Psoas muscle (tissue), 8 donors: ENCODE data around the gene APOBEC3H. TPM values are rescaled to one million over a fixed set of nuclear protein-coding genes. Genes with fewer than 3 reads are reported as not detected.
"Not testable (repeated sequence)": the region's sequence is repeated elsewhere in the genome, so short reads cannot be mapped to it uniquely, and the experiment has no call there.

Source experiments
- ATAC-seq, 4 donors: fragments of 200-7000 bp; cut with Tn5 transposase; one replicate each; pipeline ENCODE4 v1.9.1; 2020; ENCODE audit warnings: moderate library complexity in 3 of 4, mild to moderate bottlenecking in 2 of 4
- DNase-seq, 2 donors: peaks; one replicate each; pipeline ENCODE4 v3.0.0-alpha.2; 2020
- H3K27ac ChIP-seq: fragments of 200-600 bp; one replicate; pipeline ENCODE4 v1.8.0; 2022
- H3K27me3 ChIP-seq, 3 donors: fragments of 200-600 bp in 1 of 3; one replicate each; pipeline versions ENCODE4 v1.6.1 to v1.8.0; 2013 to 2022; ENCODE audit warnings: low read length in 2 of 3, mild to moderate bottlenecking in 2 of 3, moderate library complexity in 1 of 3; ENCODE audit not compliant: insufficient read depth in 3 of 3
- H3K36me3 ChIP-seq, 2 donors: fragments of 200-600 bp in 1 of 2; one replicate each; pipeline versions ENCODE4 v1.6.1 to v1.8.0; 2013 to 2022; ENCODE audit warnings: low read depth in 1 of 2, mild to moderate bottlenecking in 1 of 2, moderate library complexity in 1 of 2; ENCODE audit not compliant: insufficient read depth in 1 of 2
- H3K4me1 ChIP-seq: fragments of 200-600 bp; one replicate; pipeline ENCODE4 v1.8.0; 2022
- H3K4me3 ChIP-seq: fragments of 200-600 bp; one replicate; pipeline ENCODE4 v1.8.0; 2022; ENCODE audit warnings: mild to moderate bottlenecking
- H3K9me3 ChIP-seq: fragments of 200-600 bp; one replicate; pipeline ENCODE4 v1.8.0; 2022
- WGBS, 3 donors: extraction: QIAGEN DNeasy Blood & Tissue Kit; methylation state at CpG; one replicate each; pipeline versions ENCODE4 v1.1.6 to v1.1.7; 2013; 5-methylcytosine and 5-hydroxymethylcytosine counted together
- intact Hi-C, 2 donors: fragments of 100-400 bp; cut with DNase I; formaldehyde crosslinking; loops; one replicate each; pipeline versions ENCODE4 v1.11.0 to v1.14.2; 2022
- polyA plus RNA-seq, 3 donors: library from polyadenylated mRNA; stranded (reverse); fragments of 200-250 nt; gene quantifications; one replicate each; pipeline ENCODE4 v1.2.3, GENCODE V29; 2013
- total RNA-seq, 4 donors: library from RNA; stranded (reverse); fragmentation: NEBNext Ultra II Directional in 2 of 4; extraction: Animal tissue kit (Norgen Biotek cat#: 25700) in 2 of 4; gene quantifications; one replicate each; pipeline versions ENCODE4 v1.2.1 to v1.2.4, GENCODE V29; 2021 to 2023
- TF ChIP-seq, protein P1 (sequence below): fragments of 200-600 bp; IDR thresholded peaks from one replicate; pipeline ENCODE4 v1.8.0; 2022; ENCODE audit warnings: antibody characterized with exemption
- donor health status: healthy with polysubstance abuse.
- donor health status: DM: no; HTN: no; CAD: no; lungs with moderate emphysema.
- donor health status: Bipolar disorder and iron deficiency.
- donor health status: healthy.
- donor health status: DM: yes; HTN: yes; CAD: no.
- donor health status: DM: no; HTN: no; CAD: no.
- donor health status: DM: no; HTN: no; CAD: no.
- donor health status: DM: yes; HTN: yes; CAD: no.

Gene APOBEC3H
- total and polyA plus RNA-seq, 7 donors, result 0.12 TPM; not detected in 6

DNA sequence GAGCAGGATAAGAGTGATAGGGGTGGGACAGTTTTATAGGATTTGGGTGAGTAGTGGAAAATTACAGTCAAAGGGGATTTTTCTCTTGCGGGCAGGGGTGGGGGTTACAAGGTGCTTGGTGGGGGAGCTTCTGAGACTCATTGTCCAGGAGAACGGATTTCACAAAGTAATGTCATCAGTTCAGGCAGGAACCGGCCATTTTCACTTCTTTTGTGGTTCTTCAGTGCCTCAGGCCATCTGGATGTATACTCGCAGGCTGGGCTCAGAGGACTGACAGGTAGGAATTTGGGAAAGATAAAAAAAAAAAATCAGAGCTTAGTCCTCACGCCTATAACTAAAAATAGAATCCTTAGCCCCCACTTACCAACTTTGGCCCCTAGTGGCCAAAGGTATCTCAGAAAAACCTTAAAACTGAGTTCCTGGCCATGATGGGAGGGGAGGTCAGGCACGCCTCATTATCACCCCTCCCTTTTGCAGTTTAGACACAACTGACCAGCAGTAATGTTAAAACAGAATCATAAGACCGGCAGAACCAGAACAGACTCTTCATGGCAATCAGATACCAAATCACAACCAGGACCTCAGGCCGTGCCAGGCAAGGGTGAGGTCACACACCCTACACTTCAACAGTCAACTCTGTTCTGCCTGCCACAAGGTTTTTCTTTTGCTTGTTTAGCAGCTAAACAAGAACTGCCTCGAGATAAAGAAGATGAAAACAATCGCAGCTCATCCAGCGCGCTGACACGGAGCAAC, 28.8 kb upstream of the APOBEC3H start:
- H3K4me1 ChIP-seq, result no peaks in the 10 kb centered on the region
- DNase-seq, result no peak
- H3K36me3 ChIP-seq, result no peaks in the 10 kb centered on the region
- intact Hi-C loops, result no loop called here
- 69 to 76% (median 69%) methylated on average over 12 to 13 of the region's 13 CpGs for WGBS, 3 donors
- peaks cover 0 to 6% (median 2%) of the 10 kb centered on the region in 3 donors for H3K27me3 ChIP-seq
- H3K9me3 ChIP-seq, result no peaks in the 10 kb centered on the region
- no peak for ATAC-seq
- no peak overlapping the region for H3K27ac ChIP-seq
- TF ChIP-seq, protein P1, sequence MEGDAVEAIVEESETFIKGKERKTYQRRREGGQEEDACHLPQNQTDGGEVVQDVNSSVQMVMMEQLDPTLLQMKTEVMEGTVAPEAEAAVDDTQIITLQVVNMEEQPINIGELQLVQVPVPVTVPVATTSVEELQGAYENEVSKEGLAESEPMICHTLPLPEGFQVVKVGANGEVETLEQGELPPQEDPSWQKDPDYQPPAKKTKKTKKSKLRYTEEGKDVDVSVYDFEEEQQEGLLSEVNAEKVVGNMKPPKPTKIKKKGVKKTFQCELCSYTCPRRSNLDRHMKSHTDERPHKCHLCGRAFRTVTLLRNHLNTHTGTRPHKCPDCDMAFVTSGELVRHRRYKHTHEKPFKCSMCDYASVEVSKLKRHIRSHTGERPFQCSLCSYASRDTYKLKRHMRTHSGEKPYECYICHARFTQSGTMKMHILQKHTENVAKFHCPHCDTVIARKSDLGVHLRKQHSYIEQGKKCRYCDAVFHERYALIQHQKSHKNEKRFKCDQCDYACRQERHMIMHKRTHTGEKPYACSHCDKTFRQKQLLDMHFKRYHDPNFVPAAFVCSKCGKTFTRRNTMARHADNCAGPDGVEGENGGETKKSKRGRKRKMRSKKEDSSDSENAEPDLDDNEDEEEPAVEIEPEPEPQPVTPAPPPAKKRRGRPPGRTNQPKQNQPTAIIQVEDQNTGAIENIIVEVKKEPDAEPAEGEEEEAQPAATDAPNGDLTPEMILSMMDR, result no peak
- H3K4me3 ChIP-seq, result no peak overlapping the region

DNA sequence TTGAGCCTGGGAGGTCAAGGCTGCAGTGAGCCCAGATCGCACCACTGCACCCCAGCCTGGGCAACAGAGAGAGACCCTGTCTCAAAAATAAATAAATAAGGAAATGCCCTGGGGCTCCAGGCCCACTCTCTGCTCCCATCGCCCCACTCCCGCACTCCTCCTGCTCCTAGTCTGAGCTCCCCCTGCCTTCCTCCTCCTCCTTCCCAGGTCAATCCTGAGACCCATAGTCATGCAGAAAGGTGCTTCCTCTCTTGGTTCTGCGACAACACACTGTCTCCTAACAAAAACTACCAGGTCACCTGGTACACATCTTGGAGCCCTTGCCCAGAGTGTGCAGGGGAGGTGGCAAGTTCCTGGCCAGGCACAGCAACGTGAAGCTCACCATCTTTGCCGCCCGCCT, 26.9 kb upstream of the APOBEC3H start:
- 82 to 90% (median 87%) methylated on average over 7 of the region's 7 CpGs for WGBS, 3 donors
- H3K9me3 ChIP-seq, result no peaks in the 10 kb centered on the region
- no peak overlapping the region for H3K27ac ChIP-seq
- H3K27me3 ChIP-seq, result peaks cover 0 to 6% (median 2%) of the 10 kb centered on the region in 3 donors
- ATAC-seq, result no peak
- H3K4me3 ChIP-seq, result no peak overlapping the region
- no peak for DNase-seq
- no peaks in the 10 kb centered on the region for H3K4me1 ChIP-seq
- TF ChIP-seq, protein P1, result no peak
- intact Hi-C loops, result no loop called here
- no peaks in the 10 kb centered on the region for H3K36me3 ChIP-seq

DNA sequence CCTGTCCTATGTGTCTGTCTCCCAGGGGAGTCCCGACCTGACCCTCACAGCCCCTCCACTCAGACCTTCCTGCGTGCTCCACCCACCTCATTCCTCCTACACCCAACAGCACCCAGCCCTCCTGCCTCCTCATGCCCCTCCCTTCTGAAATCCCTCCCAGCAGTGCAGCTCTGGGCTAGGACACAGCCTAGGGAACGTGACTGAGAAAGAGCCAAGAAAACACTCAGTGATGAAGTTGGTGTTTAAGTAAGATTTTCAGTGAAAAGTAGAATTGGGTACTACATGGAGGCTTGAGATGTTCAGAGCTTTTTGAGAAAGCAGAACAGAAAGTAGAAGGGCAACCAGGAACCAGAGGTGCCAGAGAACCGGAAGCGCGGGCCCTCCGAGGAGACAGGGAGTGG, 24.5 kb upstream of the APOBEC3H start:
- 72 to 85% (median 82%) methylated on average over 6 to 7 of the region's 7 CpGs for WGBS, 3 donors
- ATAC-seq, DNase-seq, H3K27me3 ChIP-seq, intact Hi-C loops, H3K27ac ChIP-seq, H3K36me3 ChIP-seq, H3K9me3 ChIP-seq, H3K4me1 ChIP-seq, H3K4me3 ChIP-seq: not testable (repeated sequence)

DNA sequence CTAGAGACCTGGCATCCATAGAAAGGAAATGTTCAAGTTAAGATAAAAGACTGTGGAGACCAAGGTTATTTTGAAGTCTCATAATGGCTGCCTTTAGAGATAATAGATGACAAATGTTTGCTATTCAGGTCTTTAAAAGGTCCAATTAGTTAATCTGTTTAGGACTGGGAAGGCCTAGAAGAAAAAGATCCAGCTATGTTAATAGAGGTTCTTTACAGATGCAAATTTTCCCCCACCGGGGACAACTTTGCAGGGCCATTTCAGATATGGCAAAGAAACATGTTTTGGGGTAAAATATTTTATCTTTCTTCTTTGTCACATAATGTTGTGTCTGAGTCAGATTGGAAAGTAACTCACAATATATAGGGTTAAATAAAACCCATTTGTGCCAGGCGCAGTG, 23.1 kb upstream of the APOBEC3H start:
- Histone ChIP-seq H3K4me1 (no peaks in the 10 kb centered on the region), H3K27ac (no peak overlapping the region), H3K9me3 (no peaks in the 10 kb centered on the region), H3K36me3 (no peaks in the 10 kb centered on the region), H3K27me3 (peaks cover 0 to 4% (median 4%) of the 10 kb centered on the region in 3 donors), H3K4me3 (no peak overlapping the region)
- intact Hi-C loops, result no loop called here
- TF ChIP-seq, protein P1, result no peak
- DNase-seq (no peak), ATAC-seq (no peak)
- WGBS, 3 donors, result 44 to 53% (median 46%) methylated on average over 2 of the region's 2 CpGs

DNA sequence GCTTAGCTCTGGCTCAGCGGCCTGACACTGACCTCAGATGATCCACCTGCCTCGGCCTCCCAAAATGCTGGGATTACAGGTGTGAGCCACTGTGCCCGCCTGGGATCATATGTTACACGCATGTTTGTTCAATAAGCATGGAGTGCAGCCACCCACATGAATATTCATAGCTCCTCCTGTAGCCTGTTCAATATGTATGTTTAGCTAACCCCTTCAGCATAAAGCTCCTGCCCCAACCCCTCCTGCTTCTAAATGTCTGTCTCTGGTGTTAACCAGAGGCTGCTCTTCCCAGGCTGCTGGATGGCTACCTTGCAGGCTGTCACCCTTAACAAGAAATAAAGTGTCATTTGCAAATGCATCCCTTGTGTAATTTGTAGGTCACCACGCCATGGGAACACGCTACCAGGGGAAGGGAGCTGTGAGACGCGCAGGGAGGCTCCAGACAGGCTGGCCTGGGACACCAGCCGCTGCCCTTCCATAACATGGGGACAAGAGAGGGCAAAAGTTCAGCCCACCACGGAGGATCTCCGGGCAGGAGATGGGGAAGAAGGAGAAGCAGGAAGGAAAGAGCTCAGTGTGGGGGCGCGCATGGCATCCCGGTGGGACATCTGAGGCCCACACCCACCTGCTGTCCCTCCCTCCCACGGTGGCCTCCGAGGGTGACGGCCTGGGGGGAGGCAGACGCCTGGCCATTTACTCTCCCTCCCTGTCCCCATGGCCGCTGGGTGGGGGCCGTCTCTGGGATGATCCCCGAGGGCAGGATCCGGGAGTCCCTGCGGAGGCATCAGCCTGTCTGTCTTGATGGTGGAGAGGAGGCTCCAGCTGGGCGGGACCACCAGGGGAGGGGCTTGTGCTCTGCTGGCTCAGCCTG, 20.7 kb upstream of the APOBEC3H start:
- H3K4me3 ChIP-seq, result peak overlapping the region; percentile 57
- peak in 1 of 2 donors; percentile 35 for DNase-seq
- peak in 3 of 4 donors; percentile 24 to 80 (median 58) for ATAC-seq
- H3K27ac ChIP-seq, intact Hi-C loops, H3K9me3 ChIP-seq, H3K27me3 ChIP-seq, H3K36me3 ChIP-seq, H3K4me1 ChIP-seq: not testable (repeated sequence)
- WGBS, 3 donors, result 29 to 64% (median 31%) methylated on average over 9 to 20 of the region's 24 CpGs

DNA sequence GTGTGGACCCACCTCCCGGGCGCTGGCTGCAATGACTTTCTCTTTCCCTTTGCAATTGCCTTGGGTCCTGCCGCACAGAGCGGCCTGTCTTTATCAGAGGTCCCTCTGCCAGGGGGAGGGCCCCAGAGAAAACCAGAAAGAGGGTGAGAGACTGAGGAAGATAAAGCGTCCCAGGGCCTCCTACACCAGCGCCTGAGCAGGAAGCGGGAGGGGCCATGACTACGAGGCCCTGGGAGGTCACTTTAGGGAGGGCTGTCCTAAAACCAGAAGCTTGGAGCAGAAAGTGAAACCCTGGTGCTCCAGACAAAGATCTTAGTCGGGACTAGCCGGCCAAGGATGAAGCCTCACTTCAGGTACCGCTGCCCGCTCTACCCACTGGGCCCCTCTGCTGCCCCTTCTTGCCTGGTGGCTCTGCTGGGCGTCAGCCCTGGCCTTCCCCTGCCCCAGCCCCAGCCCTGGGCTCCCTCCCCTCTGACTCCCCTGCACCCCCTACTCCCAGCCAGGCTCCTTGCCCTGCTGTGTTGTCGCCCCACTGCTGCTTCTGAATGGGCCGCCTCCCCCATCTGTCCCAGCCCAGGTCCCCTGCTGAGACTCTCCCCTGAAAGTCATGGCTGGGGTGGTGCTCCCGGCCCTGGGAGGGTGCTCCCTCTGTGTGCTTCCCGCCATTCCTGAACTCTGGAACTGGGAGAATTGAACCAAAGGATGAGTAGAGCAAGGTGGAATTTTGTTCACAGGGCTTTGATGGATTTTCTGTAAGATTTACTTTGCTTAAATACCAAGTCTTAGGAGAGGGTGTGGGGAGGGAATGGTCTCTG, 19.8 kb upstream of the APOBEC3H start, which contains the start of gene APOBEC3G:
APOBEC3G (plus strand) TSS at position 250 of the 815 bp plus-strand sequence; CDS start at position 337, 87 bp downstream.
- H3K27ac ChIP-seq, result peak within 1 kb of the TSS; percentile 30
- WGBS, 3 donors, result 18 to 30% (median 26%) methylated on average over 10 to 15 of the region's 17 CpGs
- H3K9me3 ChIP-seq, H3K36me3 ChIP-seq, H3K4me1 ChIP-seq, intact Hi-C loops, H3K27me3 ChIP-seq: not testable (repeated sequence)
- peak; percentile 49 to 77 (median 60) for ATAC-seq
- peak within 1 kb of the TSS; percentile 57 for H3K4me3 ChIP-seq
- peak; percentile 47 to 69 for DNase-seq

DNA sequence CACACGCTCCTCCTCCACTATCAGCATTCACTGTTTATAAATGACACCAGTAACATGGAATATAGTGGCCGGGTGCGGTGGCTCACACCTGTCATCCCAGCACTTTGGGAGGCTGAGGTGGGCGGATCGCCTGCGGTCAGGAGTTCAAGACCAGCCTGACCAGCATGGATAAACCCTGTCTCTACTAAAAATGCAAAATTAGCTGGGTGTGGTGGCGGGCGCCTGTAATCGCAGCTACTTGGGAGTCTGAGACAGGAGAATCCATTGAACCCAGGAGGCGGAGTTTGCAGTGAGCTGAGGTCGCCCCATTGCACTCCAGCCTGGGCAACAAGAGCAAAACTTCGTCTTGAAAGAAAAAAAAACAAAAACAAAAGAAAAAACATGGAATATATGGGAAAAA, 19.1 kb upstream of the APOBEC3H start:
- H3K27me3 ChIP-seq, H3K4me1 ChIP-seq, intact Hi-C loops, H3K9me3 ChIP-seq, H3K36me3 ChIP-seq, ATAC-seq, H3K27ac ChIP-seq: not testable (repeated sequence)
- DNase-seq, result peak in 1 of 2 donors; percentile 3
- H3K4me3 ChIP-seq, result peak overlapping the region; percentile 57
- WGBS, 3 donors, result 90 to 93% (median 91%) methylated on average over 12 of the region's 12 CpGs
